ENCODE results near the gene IRF6.

DNA sequence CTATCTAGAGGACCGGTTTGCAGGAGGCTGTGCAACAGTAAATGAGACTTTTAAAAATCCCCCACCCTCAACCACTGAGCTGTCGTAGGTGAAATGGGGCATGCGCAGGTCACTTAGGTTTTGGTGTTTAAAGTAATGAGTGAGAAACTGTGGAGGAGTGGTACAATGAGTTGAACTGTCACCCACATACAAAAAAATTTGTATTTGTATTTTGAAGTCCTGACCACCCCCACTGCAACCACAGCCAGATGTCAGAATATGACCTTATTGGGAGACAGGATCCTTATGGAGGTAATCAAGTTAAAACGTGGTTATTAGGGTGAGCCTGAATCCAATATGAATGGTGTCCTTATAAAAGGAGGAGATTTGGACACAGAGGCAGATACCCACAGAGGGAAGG lies 1.6 kb upstream of the IRF6 start:
- TF ChIP-seq, protein P1, sequence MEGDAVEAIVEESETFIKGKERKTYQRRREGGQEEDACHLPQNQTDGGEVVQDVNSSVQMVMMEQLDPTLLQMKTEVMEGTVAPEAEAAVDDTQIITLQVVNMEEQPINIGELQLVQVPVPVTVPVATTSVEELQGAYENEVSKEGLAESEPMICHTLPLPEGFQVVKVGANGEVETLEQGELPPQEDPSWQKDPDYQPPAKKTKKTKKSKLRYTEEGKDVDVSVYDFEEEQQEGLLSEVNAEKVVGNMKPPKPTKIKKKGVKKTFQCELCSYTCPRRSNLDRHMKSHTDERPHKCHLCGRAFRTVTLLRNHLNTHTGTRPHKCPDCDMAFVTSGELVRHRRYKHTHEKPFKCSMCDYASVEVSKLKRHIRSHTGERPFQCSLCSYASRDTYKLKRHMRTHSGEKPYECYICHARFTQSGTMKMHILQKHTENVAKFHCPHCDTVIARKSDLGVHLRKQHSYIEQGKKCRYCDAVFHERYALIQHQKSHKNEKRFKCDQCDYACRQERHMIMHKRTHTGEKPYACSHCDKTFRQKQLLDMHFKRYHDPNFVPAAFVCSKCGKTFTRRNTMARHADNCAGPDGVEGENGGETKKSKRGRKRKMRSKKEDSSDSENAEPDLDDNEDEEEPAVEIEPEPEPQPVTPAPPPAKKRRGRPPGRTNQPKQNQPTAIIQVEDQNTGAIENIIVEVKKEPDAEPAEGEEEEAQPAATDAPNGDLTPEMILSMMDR (IDR thresholded peaks at IDR 0.05): no peak
- TF ChIP-seq POLR2A (IDR thresholded peaks at IDR 0.05; ENCODE audit: low read depth) (no peak), EP300 (IDR thresholded peaks at IDR 0.05) (no peak)
